ENCODE results near the gene EMILIN2. TPM values are rescaled to one million over a fixed set of nuclear protein-coding genes. Genes with fewer than 3 reads are reported as not detected.

EMILIN2 gene
- total and polyA plus RNA-seq, 2 experiments from 2014 or later, result 10.6 to 16.8 TPM

DNA sequence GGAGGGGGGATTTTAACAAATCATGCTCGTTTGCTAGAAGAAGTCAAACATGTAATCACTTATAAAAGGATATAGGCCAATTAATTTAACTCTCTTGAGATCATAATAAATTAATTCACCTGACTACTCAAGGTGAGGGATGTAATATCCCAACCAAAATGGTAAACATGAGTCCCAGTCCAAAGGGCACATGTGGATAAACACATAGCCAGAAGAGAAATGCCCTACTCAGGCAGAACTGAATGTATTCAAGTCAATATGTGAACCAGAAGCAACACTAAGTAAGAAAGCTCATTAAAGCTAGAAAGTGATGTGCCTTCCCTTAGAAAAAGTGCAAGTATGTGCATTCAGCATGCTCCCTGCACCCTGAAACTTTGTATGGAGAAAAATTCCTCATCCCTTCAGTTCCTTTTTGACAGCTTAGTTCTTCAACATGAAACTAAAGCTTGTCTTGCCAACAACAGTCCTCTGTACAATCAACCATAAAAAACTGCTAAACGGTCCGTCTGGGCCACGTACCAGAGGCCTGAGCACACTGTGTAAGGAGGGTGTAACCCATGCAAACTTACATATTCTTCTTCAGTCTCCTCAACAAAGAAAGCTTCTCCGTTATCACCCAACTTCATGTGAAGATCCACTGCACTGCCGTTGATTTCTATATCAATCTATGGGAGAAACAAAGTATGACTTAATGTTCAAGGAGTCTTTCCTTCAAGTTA is 107.3 kb downstream of the EMILIN2 start:
- no peak overlapping the region for H2AFZ ChIP-seq
- peaks cover 21% of the 10 kb centered on the region for H3K79me2 ChIP-seq
- H3K9me3 ChIP-seq (ENCODE audit: low read depth), result no peaks in the 10 kb centered on the region
- WGBS (ENCODE audit: low lambda C conversion rate, missing lambda C conversion rate), result 93% methylated on average over 6 of the region's 6 CpGs
- no peaks in the 10 kb centered on the region for H4K20me1 ChIP-seq (ENCODE audit: insufficient read depth, poor library complexity, severe bottlenecking)
- TF ChIP-seq, protein P1, sequence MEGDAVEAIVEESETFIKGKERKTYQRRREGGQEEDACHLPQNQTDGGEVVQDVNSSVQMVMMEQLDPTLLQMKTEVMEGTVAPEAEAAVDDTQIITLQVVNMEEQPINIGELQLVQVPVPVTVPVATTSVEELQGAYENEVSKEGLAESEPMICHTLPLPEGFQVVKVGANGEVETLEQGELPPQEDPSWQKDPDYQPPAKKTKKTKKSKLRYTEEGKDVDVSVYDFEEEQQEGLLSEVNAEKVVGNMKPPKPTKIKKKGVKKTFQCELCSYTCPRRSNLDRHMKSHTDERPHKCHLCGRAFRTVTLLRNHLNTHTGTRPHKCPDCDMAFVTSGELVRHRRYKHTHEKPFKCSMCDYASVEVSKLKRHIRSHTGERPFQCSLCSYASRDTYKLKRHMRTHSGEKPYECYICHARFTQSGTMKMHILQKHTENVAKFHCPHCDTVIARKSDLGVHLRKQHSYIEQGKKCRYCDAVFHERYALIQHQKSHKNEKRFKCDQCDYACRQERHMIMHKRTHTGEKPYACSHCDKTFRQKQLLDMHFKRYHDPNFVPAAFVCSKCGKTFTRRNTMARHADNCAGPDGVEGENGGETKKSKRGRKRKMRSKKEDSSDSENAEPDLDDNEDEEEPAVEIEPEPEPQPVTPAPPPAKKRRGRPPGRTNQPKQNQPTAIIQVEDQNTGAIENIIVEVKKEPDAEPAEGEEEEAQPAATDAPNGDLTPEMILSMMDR (IDR thresholded peaks at IDR 0.05; ENCODE audit: poor library complexity), result no peak
- TF ChIP-seq EZH2 (IDR thresholded peaks at IDR 0.05; ENCODE audit: borderline replicate concordance) (no peak), EZH2phosphoT487 (IDR thresholded peaks at IDR 0.05; ENCODE audit: low read depth, severe bottlenecking, unreplicated experiment) (no peak)
- no peaks in the 10 kb centered on the region for H3K27me3 ChIP-seq
- no peaks in the 10 kb centered on the region for H3K36me3 ChIP-seq (replicated peaks; ENCODE audit: insufficient read depth, low read depth)
- no peak overlapping the region for H3K4me3 ChIP-seq
- no peak for DNase-seq (ENCODE audit: low spot score)
- no peaks in the 10 kb centered on the region for H3K9me2 ChIP-seq (replicated peaks; ENCODE audit: insufficient read depth)
- H3K4me1 ChIP-seq (ENCODE audit: insufficient read depth), result peaks cover 10% of the 10 kb centered on the region
- H3K27ac ChIP-seq, result peak overlapping the region; percentile 4
- no peak overlapping the region for H3K4me2 ChIP-seq

DNA sequence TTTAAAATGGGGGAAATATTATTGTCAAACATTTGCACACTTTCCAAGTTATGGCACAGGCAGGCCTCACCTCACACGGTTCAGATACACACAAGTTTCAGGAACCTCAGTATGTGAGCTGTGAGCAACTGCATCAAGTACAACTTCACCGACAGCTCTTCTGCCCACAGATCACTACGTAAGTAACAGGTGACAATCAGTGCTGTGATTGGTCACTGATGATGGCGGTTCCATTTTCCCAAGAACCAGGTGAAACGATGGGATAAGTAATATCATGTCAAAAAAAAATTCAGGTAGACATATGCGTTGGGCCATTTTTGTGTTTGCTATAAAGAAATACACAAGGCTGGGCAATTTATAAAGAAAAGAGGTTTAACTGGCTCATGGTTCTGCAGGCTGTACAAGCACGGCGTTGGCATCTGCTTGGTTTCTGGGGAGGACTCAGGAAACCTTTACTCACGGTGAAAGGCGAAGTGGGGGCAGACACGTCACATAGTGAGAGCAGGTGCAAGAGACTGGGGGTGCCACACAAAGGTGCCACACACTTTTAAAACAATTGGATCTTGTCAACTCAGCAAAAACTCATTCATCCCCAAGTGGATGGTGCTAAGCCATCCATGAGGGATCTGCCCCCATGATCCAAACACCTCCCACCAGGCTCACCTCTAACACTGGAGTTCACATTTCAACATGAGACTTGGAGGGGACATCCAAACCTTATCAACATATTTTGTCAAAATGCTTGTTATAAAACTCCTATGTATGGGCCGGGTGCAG is 108.3 kb downstream of the EMILIN2 start:
- Histone ChIP-seq H3K27me3 (no peaks in the 10 kb centered on the region), H3K27ac (no peak overlapping the region), H3K4me2 (no peak overlapping the region), H3K4me1 (ENCODE audit: insufficient read depth) (peaks cover 10% of the 10 kb centered on the region), H3K9me3 (ENCODE audit: low read depth) (no peaks in the 10 kb centered on the region), H3K9me2 (replicated peaks; ENCODE audit: insufficient read depth) (no peaks in the 10 kb centered on the region), H2AFZ (no peak overlapping the region), H3K36me3 (replicated peaks; ENCODE audit: insufficient read depth, low read depth) (no peaks in the 10 kb centered on the region), H3K4me3 (no peak overlapping the region), H4K20me1 (ENCODE audit: insufficient read depth, poor library complexity, severe bottlenecking) (no peaks in the 10 kb centered on the region), H3K79me2 (peaks cover 24% of the 10 kb centered on the region)
- TF ChIP-seq EZH2phosphoT487 (IDR thresholded peaks at IDR 0.05; ENCODE audit: low read depth, severe bottlenecking, unreplicated experiment) (no peak), EZH2 (IDR thresholded peaks at IDR 0.05; ENCODE audit: borderline replicate concordance) (no peak)
- TF ChIP-seq, protein P1 (IDR thresholded peaks at IDR 0.05; ENCODE audit: poor library complexity), result no peak
- 93% methylated on average over 12 of the region's 12 CpGs for WGBS (ENCODE audit: low lambda C conversion rate, missing lambda C conversion rate)
- no peak for DNase-seq (ENCODE audit: low spot score)

DNA sequence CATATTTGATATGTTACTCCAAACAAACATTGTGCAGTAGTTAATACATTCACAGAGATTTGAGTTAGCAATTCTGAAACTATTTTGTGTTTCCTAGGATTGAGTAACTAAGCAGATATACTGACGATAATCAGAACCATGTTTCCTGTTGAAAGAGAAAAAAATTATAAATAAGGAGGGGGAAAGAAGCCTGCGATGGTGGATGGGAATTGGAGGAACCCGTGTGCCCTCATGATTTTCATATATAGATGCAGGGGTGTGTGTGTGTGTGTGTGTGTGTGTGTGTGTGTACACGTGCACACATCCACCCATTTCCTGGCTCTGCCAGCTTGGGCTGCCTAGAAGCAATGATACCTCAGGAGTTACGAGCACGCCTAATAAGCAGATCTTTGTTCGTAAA is 109.2 kb downstream of the EMILIN2 start:
- Histone ChIP-seq H3K4me3 (no peak overlapping the region), H3K4me2 (no peak overlapping the region), H3K9me3 (ENCODE audit: low read depth) (no peaks in the 10 kb centered on the region), H4K20me1 (ENCODE audit: insufficient read depth, poor library complexity, severe bottlenecking) (no peaks in the 10 kb centered on the region), H3K9me2 (replicated peaks; ENCODE audit: insufficient read depth) (no peaks in the 10 kb centered on the region), H3K27me3 (no peaks in the 10 kb centered on the region), H2AFZ (no peak overlapping the region), H3K4me1 (ENCODE audit: insufficient read depth) (peaks cover 10% of the 10 kb centered on the region), H3K36me3 (replicated peaks; ENCODE audit: insufficient read depth, low read depth) (no peaks in the 10 kb centered on the region), H3K27ac (no peak overlapping the region), H3K79me2 (peaks cover 34% of the 10 kb centered on the region)
- TF ChIP-seq EZH2 (IDR thresholded peaks at IDR 0.05; ENCODE audit: borderline replicate concordance), result no peak
- TF ChIP-seq EZH2phosphoT487 (IDR thresholded peaks at IDR 0.05; ENCODE audit: low read depth, severe bottlenecking, unreplicated experiment), result no peak
- TF ChIP-seq, protein P1 (IDR thresholded peaks at IDR 0.05; ENCODE audit: poor library complexity), result no peak
- DNase-seq (ENCODE audit: low spot score), result no peak
- WGBS (ENCODE audit: low lambda C conversion rate, missing lambda C conversion rate), result 83% methylated on average over 7 of the region's 7 CpGs
